Measurements from ENCODE around the gene FAM168B. TPM values are rescaled to one million over a fixed set of nuclear protein-coding genes. Genes with fewer than 3 reads are reported as not detected.

The FAM168B gene
- polyA plus RNA-seq, 4 donors: 25.5 to 78.7 (median 38.0) TPM

DNA sequence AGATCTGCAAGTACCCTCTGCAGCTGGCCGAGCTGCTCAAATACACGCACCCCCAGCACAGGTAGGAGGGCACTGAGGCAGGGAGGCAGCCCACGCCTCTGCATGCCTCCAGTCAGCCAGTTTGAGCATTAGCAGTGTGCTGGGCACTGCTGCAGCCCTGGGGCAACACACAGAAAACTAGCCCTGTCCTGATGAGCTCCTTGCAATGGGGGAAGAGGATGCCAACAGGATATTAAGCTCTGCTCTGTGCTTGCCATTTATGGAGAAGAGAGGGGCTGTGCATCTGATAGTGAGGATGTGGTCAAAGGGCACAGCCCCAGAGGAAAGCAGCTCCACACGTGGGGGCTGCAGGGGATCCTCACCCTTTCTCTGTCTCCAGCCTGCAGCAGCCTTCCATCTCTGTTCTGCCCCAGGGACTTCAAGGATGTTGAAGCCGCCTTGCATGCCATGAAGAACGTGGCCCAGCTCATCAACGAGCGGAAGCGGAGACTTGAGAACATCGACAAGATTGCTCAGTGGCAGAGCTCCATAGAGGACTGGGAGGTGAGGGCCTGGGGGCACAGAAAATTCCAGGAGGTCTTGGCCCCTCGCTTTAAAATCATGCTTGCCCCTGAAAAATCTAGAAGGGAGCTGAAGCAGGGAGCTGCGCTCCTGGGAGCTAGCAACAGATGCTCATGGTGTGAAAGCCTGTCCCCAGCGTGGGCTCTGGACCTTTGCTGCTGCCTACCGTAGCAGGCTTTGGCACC, 51.7 kb downstream of the FAM168B start:
- Histone ChIP-seq H3K9me3 (ENCODE audit: control insufficient read depth in 2 of 2, insufficient read depth in 1 of 2, low read depth in 1 of 2, low read length in 1 of 2) (no peaks in the 10 kb centered on the region), H3K4me1 (ENCODE audit: control insufficient read depth in 3 of 3, insufficient read depth in 2 of 3, low read depth in 1 of 3, low read length in 2 of 3) (no peaks in the 10 kb centered on the region), H3K27me3 (ENCODE audit: control insufficient read depth in 3 of 3, insufficient read depth in 3 of 3, low read length in 3 of 3) (peaks cover 3 to 42% (median 9%) of the 10 kb centered on the region in 3 donors), H3K4me3 (ENCODE audit: low read depth in 1 of 3, low read length in 3 of 3) (no peak overlapping the region), H3K36me3 (ENCODE audit: control insufficient read depth in 3 of 3, insufficient read depth in 2 of 3, low read depth in 1 of 3, low read length in 3 of 3) (peaks cover 0 to 16% (median 0%) of the 10 kb centered on the region in 3 donors), H3K27ac (ENCODE audit: low read depth in 1 of 3, low read length in 2 of 3) (no peak overlapping the region)
- no peak for FAIRE-seq
- 86 to 90% (median 89%) methylated on average over 14 of the region's 14 CpGs for WGBS, 3 donors
- DNase-seq: no peak

GRCh38 chr2:131040661-131041401, 52.4 kb downstream of the FAM168B start:
- WGBS, 3 donors: 55 to 63% (median 55%) methylated on average over 23 of the region's 23 CpGs
- Histone ChIP-seq H3K4me3 (ENCODE audit: low read depth in 1 of 3, low read length in 3 of 3) (no peak overlapping the region), H3K27me3 (ENCODE audit: control insufficient read depth in 3 of 3, insufficient read depth in 3 of 3, low read length in 3 of 3) (peaks cover 6 to 49% (median 14%) of the 10 kb centered on the region in 3 donors), H3K27ac (ENCODE audit: low read depth in 1 of 3, low read length in 2 of 3) (no peak overlapping the region), H3K36me3 (ENCODE audit: control insufficient read depth in 3 of 3, insufficient read depth in 2 of 3, low read depth in 1 of 3, low read length in 3 of 3) (peaks cover 0 to 9% (median 0%) of the 10 kb centered on the region in 3 donors), H3K9me3 (ENCODE audit: control insufficient read depth in 2 of 2, insufficient read depth in 1 of 2, low read depth in 1 of 2, low read length in 1 of 2) (no peaks in the 10 kb centered on the region), H3K4me1 (ENCODE audit: control insufficient read depth in 3 of 3, insufficient read depth in 2 of 3, low read depth in 1 of 3, low read length in 2 of 3) (no peaks in the 10 kb centered on the region)
- DNase-seq (peak in 1 of 2 donors; percentile 17), FAIRE-seq (no peak)

DNA sequence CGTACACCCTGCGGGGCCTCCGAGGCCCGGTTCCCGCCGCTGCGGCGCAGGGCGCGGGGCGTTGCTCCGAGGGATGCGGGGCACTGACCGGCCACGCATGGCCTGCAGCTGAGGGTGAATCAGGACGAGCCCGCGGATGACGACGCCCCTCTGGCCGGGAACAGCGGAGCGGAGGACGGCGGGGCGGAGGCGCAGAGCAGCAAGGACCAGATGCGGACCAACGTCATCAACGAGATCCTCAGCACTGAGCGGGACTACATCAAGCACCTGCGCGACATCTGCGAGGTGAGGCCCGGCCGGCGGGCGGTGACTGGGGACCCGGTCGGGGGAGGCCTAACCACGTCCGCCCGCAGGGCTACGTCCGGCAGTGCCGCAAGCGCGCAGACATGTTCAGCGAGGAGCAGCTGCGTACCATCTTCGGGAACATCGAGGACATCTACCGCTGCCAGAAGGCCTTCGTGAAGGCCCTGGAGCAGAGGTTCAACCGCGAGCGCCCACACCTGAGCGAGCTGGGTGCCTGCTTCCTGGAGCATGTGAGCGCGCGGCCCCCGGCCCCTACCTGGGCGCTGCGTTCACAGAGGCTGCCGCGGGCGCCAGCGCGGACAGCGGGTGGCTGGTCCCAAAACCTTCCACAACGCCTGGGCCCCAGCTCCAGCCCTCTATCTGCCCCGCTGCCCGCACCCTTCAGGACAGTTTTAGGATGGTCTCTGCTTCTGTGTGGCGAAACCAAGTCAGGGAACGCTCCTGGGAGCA, 53.2 kb downstream of the FAM168B start:
- no peaks in the 10 kb centered on the region for H3K4me1 ChIP-seq (ENCODE audit: control insufficient read depth in 3 of 3, insufficient read depth in 2 of 3, low read depth in 1 of 3, low read length in 2 of 3)
- no peaks in the 10 kb centered on the region for H3K9me3 ChIP-seq (ENCODE audit: control insufficient read depth in 2 of 2, insufficient read depth in 1 of 2, low read depth in 1 of 2, low read length in 1 of 2)
- no peak overlapping the region for H3K27ac ChIP-seq (ENCODE audit: low read depth in 1 of 3, low read length in 2 of 3)
- FAIRE-seq: no peak
- 15 to 36% (median 25%) methylated on average over 42 to 75 of the region's 75 CpGs for WGBS, 3 donors
- H3K27me3 ChIP-seq (ENCODE audit: control insufficient read depth in 3 of 3, insufficient read depth in 3 of 3, low read length in 3 of 3): peaks cover 13 to 55% (median 14%) of the 10 kb centered on the region in 3 donors
- H3K36me3 ChIP-seq (ENCODE audit: control insufficient read depth in 3 of 3, insufficient read depth in 2 of 3, low read depth in 1 of 3, low read length in 3 of 3): peaks cover 0 to 9% (median 0%) of the 10 kb centered on the region in 3 donors
- peak overlapping the region in 1 of 3 donors; percentile 14 for H3K4me3 ChIP-seq (ENCODE audit: low read depth in 1 of 3, low read length in 3 of 3)
- peak in 1 of 2 donors; percentile 38 for DNase-seq

DNA sequence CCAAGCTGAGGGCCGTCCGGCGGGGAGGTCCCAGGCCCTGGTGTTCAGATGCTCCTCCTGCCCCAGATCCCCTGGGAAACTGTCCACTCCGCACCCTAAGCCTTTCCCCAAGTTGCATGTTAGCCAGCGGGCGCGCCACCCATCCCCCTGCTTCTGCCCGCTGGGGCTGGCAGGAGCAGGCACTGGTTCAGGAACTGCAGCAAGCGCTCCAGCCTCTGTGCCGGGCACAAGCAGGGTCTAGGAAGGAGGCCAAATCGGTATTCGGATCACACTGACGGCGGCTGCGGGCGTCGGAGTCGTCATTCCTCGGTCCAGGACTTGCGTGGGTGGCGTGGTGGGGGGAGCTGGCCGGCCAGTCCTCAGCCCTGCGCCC, 53.7 kb downstream of the FAM168B start:
- H3K4me3 ChIP-seq (ENCODE audit: low read depth in 1 of 3, low read length in 3 of 3): peak overlapping the region in 1 of 3 donors; percentile 14
- peaks cover 0 to 9% (median 0%) of the 10 kb centered on the region in 3 donors for H3K36me3 ChIP-seq (ENCODE audit: control insufficient read depth in 3 of 3, insufficient read depth in 2 of 3, low read depth in 1 of 3, low read length in 3 of 3)
- no peak overlapping the region for H3K27ac ChIP-seq (ENCODE audit: low read depth in 1 of 3, low read length in 2 of 3)
- H3K4me1 ChIP-seq (ENCODE audit: control insufficient read depth in 3 of 3, insufficient read depth in 2 of 3, low read depth in 1 of 3, low read length in 2 of 3): no peaks in the 10 kb centered on the region
- no peaks in the 10 kb centered on the region for H3K9me3 ChIP-seq (ENCODE audit: control insufficient read depth in 2 of 2, insufficient read depth in 1 of 2, low read depth in 1 of 2, low read length in 1 of 2)
- WGBS, 3 donors: 61 to 70% (median 65%) methylated on average over 23 of the region's 23 CpGs
- H3K27me3 ChIP-seq (ENCODE audit: control insufficient read depth in 3 of 3, insufficient read depth in 3 of 3, low read length in 3 of 3): peaks cover 14 to 55% (median 15%) of the 10 kb centered on the region in 3 donors
- DNase-seq: no peak
- FAIRE-seq: no peak

DNA sequence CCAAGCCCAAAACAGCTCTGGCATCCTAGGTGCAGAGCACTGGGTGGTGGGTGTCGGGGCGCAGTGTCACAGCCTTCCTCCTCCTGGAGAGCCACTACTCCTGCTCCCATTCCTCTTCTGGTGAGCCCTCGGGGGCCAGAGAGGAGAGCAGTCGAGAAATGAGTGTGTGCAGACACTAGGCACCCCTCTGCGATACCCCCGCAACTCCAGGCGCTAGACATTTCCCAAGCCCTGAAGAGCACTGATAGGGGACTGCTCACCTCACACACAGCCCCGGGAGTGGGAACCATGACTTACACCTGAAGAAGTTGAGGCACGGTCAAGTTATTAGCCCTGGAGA, 54.2 kb downstream of the FAM168B start:
- peaks cover 15 to 60% (median 18%) of the 10 kb centered on the region in 3 donors for H3K27me3 ChIP-seq (ENCODE audit: control insufficient read depth in 3 of 3, insufficient read depth in 3 of 3, low read length in 3 of 3)
- H3K4me3 ChIP-seq (ENCODE audit: low read depth in 1 of 3, low read length in 3 of 3): no peak overlapping the region
- no peaks in the 10 kb centered on the region for H3K4me1 ChIP-seq (ENCODE audit: control insufficient read depth in 3 of 3, insufficient read depth in 2 of 3, low read depth in 1 of 3, low read length in 2 of 3)
- H3K9me3 ChIP-seq (ENCODE audit: control insufficient read depth in 2 of 2, insufficient read depth in 1 of 2, low read depth in 1 of 2, low read length in 1 of 2): no peaks in the 10 kb centered on the region
- 86 to 95% (median 94%) methylated on average over 9 of the region's 9 CpGs for WGBS, 3 donors
- H3K36me3 ChIP-seq (ENCODE audit: control insufficient read depth in 3 of 3, insufficient read depth in 2 of 3, low read depth in 1 of 3, low read length in 3 of 3): peaks cover 0 to 9% (median 0%) of the 10 kb centered on the region in 3 donors
- no peak for FAIRE-seq
- no peak for DNase-seq
- no peak overlapping the region for H3K27ac ChIP-seq (ENCODE audit: low read depth in 1 of 3, low read length in 2 of 3)

GRCh38 chr2:131038258-131039100, 54.8 kb downstream of the FAM168B start:
- FAIRE-seq: no peak
- 87 to 90% (median 90%) methylated on average over 17 of the region's 17 CpGs for WGBS, 3 donors
- DNase-seq: no peak
- Histone ChIP-seq H3K4me3 (ENCODE audit: low read depth in 1 of 3, low read length in 3 of 3) (no peak overlapping the region), H3K27me3 (ENCODE audit: control insufficient read depth in 3 of 3, insufficient read depth in 3 of 3, low read length in 3 of 3) (peaks cover 15 to 66% (median 19%) of the 10 kb centered on the region in 3 donors), H3K27ac (ENCODE audit: low read depth in 1 of 3, low read length in 2 of 3) (no peak overlapping the region), H3K36me3 (ENCODE audit: control insufficient read depth in 3 of 3, insufficient read depth in 2 of 3, low read depth in 1 of 3, low read length in 3 of 3) (peaks cover 0 to 9% (median 0%) of the 10 kb centered on the region in 3 donors), H3K4me1 (ENCODE audit: control insufficient read depth in 3 of 3, insufficient read depth in 2 of 3, low read depth in 1 of 3, low read length in 2 of 3) (no peaks in the 10 kb centered on the region), H3K9me3 (ENCODE audit: control insufficient read depth in 2 of 2, insufficient read depth in 1 of 2, low read depth in 1 of 2, low read length in 1 of 2) (no peaks in the 10 kb centered on the region)

GRCh38 chr2:131037398-131038257, 55.6 kb downstream of the FAM168B start:
- Histone ChIP-seq H3K27ac (ENCODE audit: low read depth in 1 of 3, low read length in 2 of 3) (no peak overlapping the region), H3K4me3 (ENCODE audit: low read depth in 1 of 3, low read length in 3 of 3) (no peak overlapping the region), H3K9me3 (ENCODE audit: control insufficient read depth in 2 of 2, insufficient read depth in 1 of 2, low read depth in 1 of 2, low read length in 1 of 2) (no peaks in the 10 kb centered on the region), H3K27me3 (ENCODE audit: control insufficient read depth in 3 of 3, insufficient read depth in 3 of 3, low read length in 3 of 3) (peaks cover 15 to 66% (median 19%) of the 10 kb centered on the region in 3 donors), H3K36me3 (ENCODE audit: control insufficient read depth in 3 of 3, insufficient read depth in 2 of 3, low read depth in 1 of 3, low read length in 3 of 3) (peaks cover 0 to 9% (median 0%) of the 10 kb centered on the region in 3 donors), H3K4me1 (ENCODE audit: control insufficient read depth in 3 of 3, insufficient read depth in 2 of 3, low read depth in 1 of 3, low read length in 2 of 3) (no peaks in the 10 kb centered on the region)
- WGBS, 3 donors: 48 to 64% (median 57%) methylated on average over 6 of the region's 6 CpGs
- DNase-seq: no peak
- FAIRE-seq: no peak
